CD4-positive, alpha-beta T cell treated with Interleukin-4 for 4 hours (primary cell): ENCODE measurements around the gene TXK.

Source experiments
- DNase-seq: peaks from one replicate; pipeline ENCODE4 v3.0.0-alpha.2; 2020

The TXK gene

DNA sequence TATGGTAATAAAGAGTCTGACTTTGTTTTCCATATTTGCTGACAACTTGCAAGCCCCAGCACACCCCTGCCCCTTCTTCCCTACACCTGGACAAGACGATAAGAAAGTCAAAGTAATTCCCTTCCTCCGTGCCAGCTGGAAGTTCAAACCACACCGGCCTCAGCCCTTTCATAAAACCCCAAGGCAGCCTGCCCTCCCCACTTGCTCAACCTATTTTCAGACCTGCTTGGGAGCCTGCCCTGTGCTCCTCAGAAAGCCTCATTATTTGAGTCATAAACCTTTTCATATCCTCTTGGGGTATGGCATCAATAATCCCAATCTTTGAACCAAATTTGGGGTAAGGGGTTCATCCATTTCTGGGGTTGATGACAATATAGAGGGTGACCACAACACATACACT lies 88.0 kb downstream of the TXK start:
- DNase-seq = no peak

DNA sequence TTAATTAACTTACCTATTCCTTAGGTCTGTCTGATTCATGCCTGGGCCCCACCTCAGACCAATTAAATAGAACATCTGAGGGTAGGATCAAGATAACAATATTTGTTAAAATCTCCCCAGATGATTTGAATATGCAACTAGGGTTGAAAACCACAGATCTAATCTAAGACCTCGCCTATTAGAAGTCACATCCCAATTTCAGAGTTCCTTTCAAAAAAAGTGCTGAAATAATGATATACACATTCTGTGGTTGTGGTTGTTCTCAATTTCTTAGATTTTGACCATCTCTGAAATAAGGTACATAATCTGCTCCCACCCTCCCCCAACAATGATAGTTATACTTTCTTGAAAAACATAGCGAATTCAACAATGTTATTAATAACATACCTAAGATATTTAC lies 89.8 kb downstream of the TXK start:
- DNase-seq = no peak

DNA sequence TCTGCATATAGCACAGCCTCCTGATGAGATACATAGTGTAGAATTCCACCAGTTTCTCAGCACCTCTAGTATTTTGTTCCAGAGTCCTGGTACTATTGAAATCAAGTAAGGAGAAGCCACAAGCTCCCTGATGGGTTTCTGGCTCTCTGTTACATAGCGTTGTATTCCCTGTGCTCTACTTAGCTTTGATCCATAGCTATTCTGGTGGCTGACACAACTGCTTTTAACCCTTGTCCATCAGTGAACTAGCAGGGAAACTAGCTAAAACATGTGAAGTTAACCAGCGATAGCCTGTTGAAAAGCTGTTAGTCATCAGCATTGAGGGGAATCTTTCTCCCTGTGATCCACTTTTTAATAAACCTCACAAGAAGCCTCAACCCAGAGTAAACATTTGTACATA lies 90.5 kb downstream of the TXK start:
- no peak for DNase-seq

- no peak for DNase-seq
Observed at GRCh38 chr4:48042979-48043461, 91.0 kb downstream of the TXK start.

DNA sequence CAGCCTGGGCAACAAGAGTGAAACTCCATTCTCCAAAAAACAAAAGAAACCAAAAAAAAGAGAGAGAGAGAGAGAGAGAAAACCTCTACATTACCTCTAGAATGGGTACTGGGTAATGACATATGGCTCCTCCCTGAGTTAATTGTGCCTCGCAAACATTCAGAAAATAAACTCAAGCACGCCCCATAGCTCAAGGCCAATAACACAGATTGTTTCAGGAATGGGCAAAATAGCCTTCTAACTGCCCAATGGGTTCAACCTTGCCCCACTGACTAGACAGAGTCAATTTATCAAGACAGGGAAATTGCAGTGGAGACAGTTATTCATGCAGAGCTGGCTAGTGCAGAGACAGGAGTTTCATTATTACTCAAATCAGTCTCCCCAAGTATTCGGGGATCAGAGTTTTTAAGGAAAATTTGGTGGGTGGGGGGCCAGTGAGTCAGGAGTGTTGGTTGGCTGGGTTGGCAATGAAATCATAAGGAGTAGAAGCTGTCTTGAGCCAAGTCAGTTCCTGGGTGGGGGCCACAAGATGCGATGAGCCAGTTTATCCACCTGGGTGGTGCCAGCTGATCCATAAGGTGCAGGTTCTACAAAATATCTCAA lies 92.4 kb downstream of the TXK start:
- no peak for DNase-seq

GRCh38 chr4:48039561-48039960 lies 94.5 kb downstream of the TXK start:
- DNase-seq = no peak

GRCh38 chr4:48038666-48039065 lies 95.4 kb downstream of the TXK start:
- no peak for DNase-seq

DNA sequence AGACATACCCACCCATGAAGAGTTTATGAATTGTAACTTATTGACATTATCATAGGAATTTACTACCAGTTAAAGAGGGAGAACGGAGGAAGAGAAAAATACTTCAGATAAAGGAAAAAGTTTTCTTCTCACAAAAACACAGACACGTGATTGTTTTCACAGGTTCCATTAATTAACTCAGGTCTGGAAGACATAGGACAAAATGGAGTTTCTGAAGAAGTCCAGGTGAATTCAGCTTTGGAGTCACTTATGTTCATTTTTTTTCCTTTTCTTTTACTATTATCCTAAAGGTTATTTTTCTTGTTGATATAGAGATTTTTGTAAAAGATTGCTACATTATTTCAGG lies 97.0 kb downstream of the TXK start:
- DNase-seq = no peak

- DNase-seq = no peak
Observed at GRCh38 chr4:48035952-48036351, 98.1 kb downstream of the TXK start.

- peak; percentile 58 for DNase-seq
Observed at GRCh38 chr4:48033825-48034413, 100.1 kb downstream of the TXK start.

GRCh38 chr4:48033412-48033811 lies 100.6 kb downstream of the TXK start:
- no peak for DNase-seq

GRCh38 chr4:48032721-48033120 lies 101.3 kb downstream of the TXK start:
- no peak for DNase-seq

DNA sequence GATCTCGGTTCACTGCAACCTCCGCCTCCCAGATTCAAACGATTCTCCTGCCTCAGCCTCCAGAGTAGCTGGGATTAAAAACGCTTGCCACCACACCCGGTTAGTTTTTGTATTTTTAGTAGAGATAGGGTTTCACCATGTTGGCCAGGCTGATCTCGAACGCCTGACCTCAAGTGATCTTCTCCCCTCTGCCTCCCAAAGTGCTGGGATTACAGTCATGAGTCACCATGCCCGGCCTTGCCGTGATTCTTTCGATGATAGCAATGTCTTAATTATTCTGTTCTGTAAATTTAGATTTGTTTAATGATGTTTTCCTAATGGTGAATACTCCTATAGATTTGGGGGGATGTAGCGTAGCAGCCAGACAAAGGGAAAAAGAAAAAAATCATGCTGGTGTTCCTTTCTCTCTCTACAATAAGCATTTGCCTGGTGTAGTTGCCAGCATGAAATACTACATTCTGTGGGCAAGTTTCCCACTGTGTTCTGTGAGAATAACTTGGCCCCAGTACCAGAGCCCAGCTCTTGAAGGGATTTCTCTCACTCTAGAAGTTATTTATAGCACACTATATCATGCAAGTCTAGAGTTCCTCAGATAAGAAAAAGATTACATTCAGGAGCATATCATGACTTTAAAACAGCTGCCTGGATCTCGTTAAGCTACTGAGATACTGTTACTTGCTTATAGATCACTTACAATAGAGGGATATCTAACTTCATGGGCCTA lies 102.1 kb downstream of the TXK start:
- DNase-seq = no peak

- no peak for DNase-seq
Observed at GRCh38 chr4:48030470-48030869, 103.6 kb downstream of the TXK start.

GRCh38 chr4:48028696-48029095 lies 105.4 kb downstream of the TXK start:
- DNase-seq = no peak

DNA sequence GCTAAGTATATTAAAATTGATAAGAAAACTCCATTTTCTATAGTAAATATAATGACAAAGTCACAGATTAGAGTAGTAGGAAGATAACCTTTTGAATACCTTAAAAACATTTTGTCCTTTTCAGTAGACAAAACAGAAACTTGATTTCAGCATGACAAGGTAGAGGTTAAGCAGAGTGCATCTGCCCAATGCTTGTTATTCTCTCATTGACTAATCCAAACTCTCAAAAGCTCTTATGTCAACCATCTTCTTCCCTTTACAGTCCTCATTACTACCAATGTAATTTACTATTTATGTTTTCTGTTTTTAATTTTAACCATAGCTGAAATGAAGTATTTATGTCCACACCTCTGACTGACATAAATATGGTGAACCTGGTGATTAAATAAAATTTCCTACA lies 106.4 kb downstream of the TXK start:
- no peak for DNase-seq

DNA sequence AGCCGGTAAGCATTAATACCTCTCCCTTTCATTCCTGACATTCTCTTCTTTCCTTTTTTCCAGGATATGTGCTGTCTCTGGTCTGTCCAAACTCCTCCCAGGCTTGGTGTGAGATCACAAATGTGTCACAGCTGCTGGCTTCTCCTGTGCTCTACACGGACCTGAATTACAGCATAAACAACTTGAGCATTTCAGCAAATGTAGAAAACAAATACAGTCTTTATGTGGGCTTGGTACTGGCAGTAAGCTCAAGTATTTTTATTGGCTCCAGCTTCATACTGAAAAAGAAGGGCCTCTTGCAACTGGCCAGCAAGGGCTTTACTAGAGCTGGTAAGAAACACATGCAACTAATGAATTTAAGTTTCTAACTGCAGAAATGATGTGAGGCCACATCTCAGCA lies 109.0 kb downstream of the TXK start:
- no peak for DNase-seq

DNA sequence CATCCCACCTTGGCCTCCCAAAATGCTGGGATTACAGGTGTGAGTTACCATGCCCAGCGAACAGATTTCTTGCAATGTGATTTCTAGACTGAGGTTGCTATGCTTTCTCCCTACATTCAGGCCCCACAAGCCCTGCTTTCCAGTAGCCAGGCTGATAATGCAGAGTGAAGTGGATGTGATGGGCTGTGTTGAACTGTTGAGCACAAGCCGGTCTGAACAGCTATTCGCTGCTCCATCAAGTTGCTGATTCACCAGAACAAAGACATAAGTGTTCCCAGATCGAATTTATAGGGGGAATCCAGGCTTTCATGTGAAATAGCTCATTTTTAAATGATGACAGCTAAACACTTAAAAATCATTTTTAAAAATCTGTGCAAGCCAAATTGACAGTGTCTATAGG lies 109.5 kb downstream of the TXK start:
- no peak for DNase-seq

DNA sequence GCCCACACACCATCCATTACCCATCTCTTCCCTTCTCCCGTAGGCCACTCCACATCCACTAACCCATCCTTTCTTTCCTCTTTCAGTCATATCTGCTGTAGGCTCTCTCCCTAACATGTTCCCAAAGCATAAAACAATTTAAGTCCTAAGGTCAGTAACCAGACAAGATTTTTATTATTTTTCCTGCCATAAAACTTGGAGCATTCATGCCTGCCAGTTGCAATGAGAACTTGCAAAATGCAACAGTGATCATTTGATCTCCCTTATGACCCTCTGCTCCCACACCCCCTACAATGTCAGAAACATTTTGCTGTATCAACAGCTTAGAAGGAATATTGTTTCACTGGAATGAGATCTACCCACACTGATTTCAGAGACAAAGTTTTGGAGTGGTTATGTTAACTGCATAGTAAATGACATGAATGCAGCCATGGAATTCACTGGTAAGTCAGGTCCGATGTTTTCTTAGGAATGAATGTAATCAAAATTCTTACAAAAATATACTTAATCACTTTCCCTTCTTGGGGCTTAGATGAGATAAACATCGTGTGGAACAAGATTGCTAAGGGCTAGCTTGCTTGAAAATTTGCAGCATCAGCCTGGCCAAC lies 111.8 kb downstream of the TXK start:
- no peak for DNase-seq

DNA sequence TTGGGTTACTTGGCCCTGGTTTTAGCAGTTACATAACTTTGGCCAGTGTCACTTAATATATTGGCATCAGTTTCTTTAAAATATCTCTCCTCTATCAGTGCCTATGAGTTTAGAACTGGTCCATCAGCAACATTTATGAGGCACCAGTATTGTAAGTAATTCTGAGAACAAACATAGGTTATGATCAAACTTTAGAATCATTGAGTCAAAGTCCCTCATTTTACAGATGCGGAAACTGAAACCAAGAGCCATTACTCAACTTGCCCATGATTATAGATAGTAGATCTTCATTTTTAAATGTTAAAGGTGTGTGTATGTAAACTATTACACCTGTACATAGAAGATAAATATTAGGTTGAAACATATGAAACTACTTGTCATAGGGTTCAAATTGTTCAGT lies 113.0 kb downstream of the TXK start:
- DNase-seq = no peak

- no peak for DNase-seq
Observed at GRCh38 chr4:48018112-48018511, 115.9 kb downstream of the TXK start.

GRCh38 chr4:48017108-48017571 lies 116.9 kb downstream of the TXK start:
- DNase-seq = no peak
